Esophagus muscularis mucosa (tissue), 4 donors: ENCODE measurements around the gene TOMM6. TPM values are rescaled to one million over a fixed set of nuclear protein-coding genes. Genes with fewer than 3 reads are reported as not detected.

ENCODE experiments used
- DNase-seq: peaks from one replicate; pipeline ENCODE4 v3.0.0-alpha.2; 2017; ENCODE audit errors: extremely low spot score
- H3K27ac ChIP-seq, 4 donors: fragments of 200-600 bp; sonication (generic); replicated peaks in 1 of 4; 1 replicate in 3 of 4; 2 replicates in 1 of 4; pipeline ENCODE4 v1.5.1; 2016 to 2019; ENCODE audit warnings: mild to moderate bottlenecking in 1 of 4
- H3K27me3 ChIP-seq, 4 donors: fragments of 200-600 bp; sonication (generic); one replicate each; pipeline versions ENCODE4 v1.5.1 to v1.6.0; 2016 to 2019
- H3K36me3 ChIP-seq, 4 donors: fragments of 200-600 bp; sonication (generic); one replicate each; pipeline ENCODE4 v1.5.1; 2016 to 2019
- H3K4me1 ChIP-seq, 4 donors: fragments of 200-600 bp; sonication (generic); one replicate each; pipeline ENCODE4 v1.5.1; 2016 to 2019
- H3K4me3 ChIP-seq, 4 donors: fragments of 200-600 bp; sonication (generic); 1 replicate in 2 of 4; 2 replicates in 2 of 4; pipeline ENCODE4 v1.5.1; 2016 to 2019; ENCODE audit warnings: mild to moderate bottlenecking in 4 of 4, moderate library complexity in 1 of 4
- H3K9me3 ChIP-seq, 4 donors: fragments of 200-600 bp; sonication (generic); 1 replicate in 3 of 4; 2 replicates in 1 of 4; pipeline ENCODE4 v1.5.1; 2016 to 2019
- EP300 ChIP-seq: sonication (generic); formaldehyde crosslinking; IDR thresholded peaks from one replicate; pipeline ENCODE4 v1.6.1; 2017; ENCODE audit warnings: antibody characterized with exemption
- POLR2A ChIP-seq: fragments of 450-650 bp; IDR thresholded peaks from one replicate; pipeline ENCODE4 v1.6.1; 2017; ENCODE audit warnings: antibody characterized with exemption, moderate library complexity, mild to moderate bottlenecking, low read depth
- POLR2AphosphoS5 ChIP-seq, 2 donors: sonication (generic); formaldehyde crosslinking; IDR thresholded peaks; one replicate each; pipeline ENCODE4 v1.6.1; 2017; ENCODE audit warnings: antibody characterized with exemption in 2 of 2
- WGBS: methylation state at CpG from one replicate; pipeline ENCODE4 v1.1.5; 2018; 5-methylcytosine and 5-hydroxymethylcytosine counted together
- intact Hi-C: fragments of 100-400 bp; cut with DNase I; formaldehyde crosslinking; loops from one replicate; pipeline ENCODE4 v1.15.1; 2023
- total RNA-seq, 4 donors: library from RNA; depleted of rRNA; stranded (reverse); fragments of >200 nt; gene quantifications; one replicate each; pipeline versions ENCODE4 v1.1.0 to v1.2.1, GENCODE V29; 2016
- TF ChIP-seq, protein P1 (sequence below), 3 experiments: fragments of 200-600 bp in 2 of 3; fragments of 450-650 bp in 1 of 3; sonication (generic) in 2 of 3; IDR thresholded peaks; one replicate each; pipeline ENCODE4 v1.5.1; 2017 to 2019; ENCODE audit warnings: antibody characterized with exemption in 3 of 3, mild to moderate bottlenecking in 2 of 3, moderate library complexity in 1 of 3

Gene TOMM6
- total RNA-seq, 4 donors from 2014 or later: 52.1 to 117 (median 86.9) TPM

DNA sequence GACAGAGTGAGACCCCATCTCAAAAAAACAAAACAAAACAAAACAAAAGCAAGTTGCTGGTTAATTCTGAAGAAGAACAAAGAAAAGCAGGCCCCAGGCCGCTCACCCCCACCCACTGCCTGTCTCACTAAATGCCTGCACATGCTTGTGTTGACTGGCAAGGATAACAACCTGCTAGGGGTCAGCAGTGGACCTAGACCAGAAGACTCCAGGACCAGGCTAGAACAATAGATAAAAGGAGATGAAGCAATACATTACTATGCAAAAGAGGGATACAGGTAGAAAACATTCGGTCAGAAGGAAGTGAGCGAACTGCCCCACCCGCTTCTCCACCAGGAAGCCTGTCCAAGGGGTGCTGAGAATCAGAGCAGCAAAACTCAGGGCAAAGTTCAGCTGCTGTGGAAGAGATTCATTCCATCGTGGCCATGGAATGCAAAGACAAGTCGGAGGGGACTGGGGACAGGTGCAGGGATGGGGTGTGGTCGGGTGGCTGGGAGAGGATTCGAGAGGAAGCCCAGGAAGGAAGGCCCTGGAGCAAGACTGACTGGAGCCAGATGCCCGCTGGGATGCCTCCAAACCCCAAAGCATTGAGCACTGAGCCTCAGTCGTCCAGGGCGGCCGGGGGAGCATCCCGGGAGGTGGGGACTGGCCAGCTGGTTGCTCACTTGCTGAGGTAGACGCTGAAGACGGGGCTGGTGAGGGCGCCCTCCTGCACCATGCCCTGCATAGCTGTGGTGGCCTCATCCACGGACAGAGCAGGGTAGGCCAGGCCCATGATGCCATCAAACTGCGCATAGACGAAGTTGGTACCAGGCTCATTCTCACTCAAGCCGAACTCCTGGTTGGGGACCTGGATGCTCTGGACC, 45.6 kb upstream of the TOMM6 start:
- peaks cover 0 to 6% (median 0%) of the 10 kb centered on the region in 4 donors for H3K27me3 ChIP-seq
- no peak overlapping the region for H3K4me3 ChIP-seq
- TF ChIP-seq, protein P1, sequence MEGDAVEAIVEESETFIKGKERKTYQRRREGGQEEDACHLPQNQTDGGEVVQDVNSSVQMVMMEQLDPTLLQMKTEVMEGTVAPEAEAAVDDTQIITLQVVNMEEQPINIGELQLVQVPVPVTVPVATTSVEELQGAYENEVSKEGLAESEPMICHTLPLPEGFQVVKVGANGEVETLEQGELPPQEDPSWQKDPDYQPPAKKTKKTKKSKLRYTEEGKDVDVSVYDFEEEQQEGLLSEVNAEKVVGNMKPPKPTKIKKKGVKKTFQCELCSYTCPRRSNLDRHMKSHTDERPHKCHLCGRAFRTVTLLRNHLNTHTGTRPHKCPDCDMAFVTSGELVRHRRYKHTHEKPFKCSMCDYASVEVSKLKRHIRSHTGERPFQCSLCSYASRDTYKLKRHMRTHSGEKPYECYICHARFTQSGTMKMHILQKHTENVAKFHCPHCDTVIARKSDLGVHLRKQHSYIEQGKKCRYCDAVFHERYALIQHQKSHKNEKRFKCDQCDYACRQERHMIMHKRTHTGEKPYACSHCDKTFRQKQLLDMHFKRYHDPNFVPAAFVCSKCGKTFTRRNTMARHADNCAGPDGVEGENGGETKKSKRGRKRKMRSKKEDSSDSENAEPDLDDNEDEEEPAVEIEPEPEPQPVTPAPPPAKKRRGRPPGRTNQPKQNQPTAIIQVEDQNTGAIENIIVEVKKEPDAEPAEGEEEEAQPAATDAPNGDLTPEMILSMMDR (IDR thresholded peaks at IDR 0.05): no peak
- TF ChIP-seq EP300 (no peak), POLR2AphosphoS5 (IDR thresholded peaks at IDR 0.05) (no peak), POLR2A (no peak)
- H3K27ac ChIP-seq: no peak overlapping the region
- 88% methylated on average over 17 of the region's 20 CpGs for WGBS
- intact Hi-C loops: no loop called here
- no peaks in the 10 kb centered on the region for H3K36me3 ChIP-seq
- H3K9me3 ChIP-seq: no peaks in the 10 kb centered on the region
- no peaks in the 10 kb centered on the region for H3K4me1 ChIP-seq
- no peak for DNase-seq

DNA sequence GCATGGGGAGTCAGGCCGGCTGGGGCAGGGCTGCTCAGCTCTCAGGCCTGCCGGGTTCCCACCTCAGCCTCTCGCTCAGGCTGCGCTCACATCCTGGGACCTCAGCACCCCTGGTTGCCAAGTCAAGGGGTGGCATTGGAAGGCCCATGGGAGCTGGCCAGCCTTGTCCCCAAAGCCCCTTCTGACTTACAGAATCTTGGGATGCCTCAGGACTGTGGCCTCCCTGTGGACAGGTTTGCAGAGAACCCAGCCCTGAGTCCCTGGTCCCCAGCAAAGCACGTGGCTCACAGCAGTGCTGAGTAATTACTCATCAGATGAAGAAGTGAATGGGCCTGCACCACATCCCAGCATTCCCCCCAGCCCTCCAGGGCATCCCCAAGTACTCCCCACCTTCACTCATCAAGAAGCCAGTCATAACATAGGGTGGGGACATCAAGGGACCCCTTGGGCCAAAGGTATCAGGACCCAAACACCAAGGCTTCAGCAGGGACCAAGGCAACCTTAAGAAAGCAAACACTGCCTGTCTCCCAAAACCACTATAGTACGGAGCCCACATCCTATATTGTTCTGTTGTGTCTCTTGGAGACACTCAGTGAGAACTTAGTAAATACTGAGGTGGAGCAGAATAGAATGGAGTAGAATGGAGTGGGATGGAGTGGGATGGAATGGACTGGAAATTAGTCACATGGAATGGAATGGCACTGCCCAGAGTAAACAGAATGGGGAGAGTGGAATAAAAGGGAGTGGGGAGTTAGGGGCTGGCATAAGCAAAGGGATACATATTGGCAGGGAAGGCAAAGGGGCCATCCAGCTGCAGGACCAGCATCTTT, 43.9 kb upstream of the TOMM6 start:
- DNase-seq: no peak

DNA sequence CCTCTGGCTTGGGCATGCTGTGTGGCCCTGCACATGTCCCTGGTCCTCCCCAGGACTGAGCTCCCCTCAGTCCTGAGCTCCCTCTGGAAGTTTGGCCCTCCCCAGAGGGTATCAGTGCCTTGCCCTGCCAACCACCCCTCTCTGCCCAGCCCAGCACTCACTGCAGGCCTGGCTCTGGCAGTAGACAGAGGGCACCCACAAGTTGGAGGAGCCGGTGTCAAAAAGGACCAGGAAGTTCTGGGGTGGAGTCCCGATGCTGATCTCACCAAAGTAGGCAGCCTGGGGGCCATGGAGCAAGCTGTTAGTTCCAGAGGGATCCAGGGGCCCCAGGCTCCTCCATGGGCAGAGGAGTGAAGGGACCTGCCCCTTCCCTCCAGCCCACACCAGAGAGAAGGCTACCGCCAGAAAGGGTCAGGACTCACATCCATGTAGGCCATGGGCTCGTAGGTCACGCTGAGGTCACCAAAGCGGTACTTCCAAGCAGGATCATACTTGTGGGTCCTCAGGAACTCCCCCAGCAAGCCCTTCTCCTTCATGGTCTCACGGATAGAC, 43.2 kb upstream of the TOMM6 start:
- TF ChIP-seq, protein P1 (IDR thresholded peaks at IDR 0.05): no peak
- no peak for TF ChIP-seq POLR2A
- no peak for TF ChIP-seq POLR2AphosphoS5 (IDR thresholded peaks at IDR 0.05)
- no peak for TF ChIP-seq EP300
- no peak for DNase-seq
- peaks cover 0 to 6% (median 0%) of the 10 kb centered on the region in 4 donors for H3K27me3 ChIP-seq
- no peaks in the 10 kb centered on the region for H3K9me3 ChIP-seq
- H3K27ac ChIP-seq: no peak overlapping the region
- intact Hi-C loops: no loop called here
- no peaks in the 10 kb centered on the region for H3K36me3 ChIP-seq
- no peak overlapping the region for H3K4me3 ChIP-seq
- WGBS: 82% methylated on average over 2 of the region's 7 CpGs
- no peaks in the 10 kb centered on the region for H3K4me1 ChIP-seq

More for the DNA sequence above, 43.9 kb upstream of the TOMM6 start:
- 92% methylated on average over 5 of the region's 6 CpGs for WGBS
- intact Hi-C loops: no loop called here
- Histone ChIP-seq H3K4me1 (no peaks in the 10 kb centered on the region), H3K9me3 (no peaks in the 10 kb centered on the region), H3K27me3 (peaks cover 0 to 6% (median 0%) of the 10 kb centered on the region in 4 donors), H3K27ac (no peak overlapping the region), H3K4me3 (no peak overlapping the region), H3K36me3 (no peaks in the 10 kb centered on the region)
- TF ChIP-seq POLR2A (no peak), POLR2AphosphoS5 (IDR thresholded peaks at IDR 0.05) (no peak), EP300 (no peak)
- TF ChIP-seq, protein P1 (IDR thresholded peaks at IDR 0.05): no peak

DNA sequence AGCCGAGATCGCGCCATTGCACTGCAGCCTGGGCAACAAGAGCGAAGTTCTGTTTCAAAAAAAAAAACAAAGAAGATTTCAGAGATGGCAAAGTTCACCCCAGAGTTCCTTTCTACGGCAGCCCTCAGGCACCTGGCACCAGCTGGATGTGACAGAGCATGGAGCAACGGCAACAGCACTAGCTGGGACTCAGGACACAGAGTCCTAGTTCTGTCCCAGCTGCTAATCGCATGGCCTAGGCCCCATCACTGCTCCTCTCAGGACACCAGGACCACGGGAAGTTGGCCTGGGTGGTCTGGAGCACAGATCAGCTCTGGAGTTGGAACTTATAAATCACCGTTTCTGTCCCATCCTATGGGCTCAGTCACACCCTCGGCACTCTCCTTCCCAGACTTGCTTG, 41.4 kb upstream of the TOMM6 start:
- intact Hi-C loops: no loop called here
- WGBS: 91% methylated on average over 10 of the region's 10 CpGs
- TF ChIP-seq POLR2AphosphoS5 (IDR thresholded peaks at IDR 0.05): no peak
- no peak for TF ChIP-seq EP300
- TF ChIP-seq POLR2A: no peak
- TF ChIP-seq, protein P1 (IDR thresholded peaks at IDR 0.05): no peak
- no peak for DNase-seq
- H3K27ac ChIP-seq: no peak overlapping the region
- H3K9me3 ChIP-seq: no peaks in the 10 kb centered on the region
- no peaks in the 10 kb centered on the region for H3K4me1 ChIP-seq
- no peak overlapping the region for H3K4me3 ChIP-seq
- H3K36me3 ChIP-seq: no peaks in the 10 kb centered on the region
- no peaks in the 10 kb centered on the region for H3K27me3 ChIP-seq
